Stimulated activated CD4-positive, alpha-beta T cell treated with anti-CD3 and anti-CD28 coated beads, Interleukin-15, amount 100 ng/mL, for 1 hour (primary cell): ENCODE results near the gene GIPR.
A peak's percentile ranks its signal among the peaks of the same experiment; 100 is the strongest.
"Not testable (repeated sequence)": the region's sequence is repeated elsewhere in the genome, so short reads cannot be mapped to it uniquely, and the experiment has no call there.

Experiments used
- DNase-seq, 2 donors: peaks; one replicate each; pipeline ENCODE4 v3.0.0-alpha.2; 2020; ENCODE audit warnings: low read depth in 1 of 2, low spot score in 1 of 2

Gene GIPR

GRCh38 chr19:45691516-45692186, 23.6 kb downstream of the GIPR start, which contains the start of gene SNRPD2:
Gene SNRPD2 (minus strand): TSS chr19:45691953. CDS start chr19:45691888, 65 bp downstream.
- peak; percentile 84 to 87 for DNase-seq

GRCh38 chr19:45692187-45693105, 24.4 kb downstream of the GIPR start, which contains the start of gene QPCTL:
Gene QPCTL (plus strand): TSS chr19:45692666. CDS start chr19:45692704, 38 bp downstream.
- DNase-seq = peak; percentile 89 to 94

GRCh38 chr19:45693106-45693788, 25.2 kb downstream of the GIPR start:
- DNase-seq = peak; percentile 57 to 70

GRCh38 chr19:45701676-45702075, 33.7 kb downstream of the GIPR start:
- DNase-seq = no peak

- no peak for DNase-seq
Observed at GRCh38 chr19:45705115-45705514, 37.1 kb downstream of the GIPR start.

GRCh38 chr19:45705710-45706415, 37.8 kb downstream of the GIPR start:
- no peak for DNase-seq

- DNase-seq = no peak
Observed at GRCh38 chr19:45710356-45711130, 42.5 kb downstream of the GIPR start.

GRCh38 chr19:45711851-45712698, 44.1 kb downstream of the GIPR start:
- DNase-seq = no peak

GRCh38 chr19:45712699-45713067, 44.7 kb downstream of the GIPR start:
- DNase-seq = no peak

- no peak for DNase-seq
Observed at GRCh38 chr19:45713141-45713540, 45.1 kb downstream of the GIPR start.

GRCh38 chr19:45715139-45715538, 47.1 kb downstream of the GIPR start:
- DNase-seq = no peak

- DNase-seq = peak in 1 of 2 donors; percentile 14
Observed at GRCh38 chr19:45716359-45717130, 48.5 kb downstream of the GIPR start.

GRCh38 chr19:45717131-45717982, 49.3 kb downstream of the GIPR start:
- peak; percentile 92 to 95 for DNase-seq

- DNase-seq = no peak
Observed at GRCh38 chr19:45717983-45718650, 50.1 kb downstream of the GIPR start.

- DNase-seq = not testable (repeated sequence)
Observed at GRCh38 chr19:45720065-45720464, 52.0 kb downstream of the GIPR start.

GRCh38 chr19:45728683-45729082, 60.7 kb downstream of the GIPR start:
- not testable (repeated sequence) for DNase-seq

- no peak for DNase-seq
Observed at GRCh38 chr19:45729800-45730290, 61.8 kb downstream of the GIPR start.
